Femur (tissue), 1 donor: Measurements from ENCODE around the gene TRAK1.
"Not testable (repeated sequence)": the region's sequence is repeated elsewhere in the genome, so short reads cannot be mapped to it uniquely, and the experiment has no call there.

Experiments
- DNase-seq: peaks from one replicate; pipeline ENCODE4 v3.0.0-alpha.2; 2017

Gene TRAK1

GRCh38 chr3:42099020-42099765 is 8.0 kb downstream of the TRAK1 start:
- DNase-seq, result no peak

- no peak for DNase-seq
Measured at GRCh38 chr3:42101048-42101447, 9.9 kb downstream of the TRAK1 start.

- DNase-seq, result no peak
Measured at GRCh38 chr3:42101481-42101880, 10.3 kb downstream of the TRAK1 start.

GRCh38 chr3:42102571-42102970 is 11.4 kb downstream of the TRAK1 start:
- no peak for DNase-seq

- DNase-seq, result not testable (repeated sequence)
Measured at GRCh38 chr3:42103921-42104665, 12.9 kb downstream of the TRAK1 start.

- not testable (repeated sequence) for DNase-seq
Measured at GRCh38 chr3:42105994-42106393, 14.8 kb downstream of the TRAK1 start.

- DNase-seq, result no peak
Measured at GRCh38 chr3:42106646-42107045, 15.5 kb downstream of the TRAK1 start.

- no peak for DNase-seq
Measured at GRCh38 chr3:42110631-42111030, 19.5 kb downstream of the TRAK1 start.

- DNase-seq, result no peak
Measured at GRCh38 chr3:42114130-42114725, 23.1 kb downstream of the TRAK1 start.

GRCh38 chr3:42115215-42115614 is 24.1 kb downstream of the TRAK1 start:
- DNase-seq, result no peak

GRCh38 chr3:42115946-42116345 is 24.8 kb downstream of the TRAK1 start:
- DNase-seq, result no peak

GRCh38 chr3:42116466-42116865 is 25.3 kb downstream of the TRAK1 start:
- DNase-seq, result no peak

- no peak for DNase-seq
Measured at GRCh38 chr3:42117175-42118008, 26.2 kb downstream of the TRAK1 start.

- no peak for DNase-seq
Measured at GRCh38 chr3:42118762-42119361, 27.7 kb downstream of the TRAK1 start.

- no peak for DNase-seq
Measured at GRCh38 chr3:42119561-42120355, 28.6 kb downstream of the TRAK1 start.

- DNase-seq, result no peak
Measured at GRCh38 chr3:42120866-42121265, 29.7 kb downstream of the TRAK1 start.

GRCh38 chr3:42122261-42123011 is 31.3 kb downstream of the TRAK1 start:
- DNase-seq, result no peak

- no peak for DNase-seq
Measured at GRCh38 chr3:42123012-42123581, 31.9 kb downstream of the TRAK1 start.

- no peak for DNase-seq
Measured at GRCh38 chr3:42123824-42124658, 32.9 kb downstream of the TRAK1 start.

- no peak for DNase-seq
Measured at GRCh38 chr3:42127226-42127625, 36.1 kb downstream of the TRAK1 start.
